HT-29 (cell line): Measurements from ENCODE around the gene SPACA7. TPM values are rescaled to one million over a fixed set of nuclear protein-coding genes. Genes with fewer than 3 reads are reported as not detected.

Source experiments
- DNase-seq: peaks from one replicate; pipeline ENCODE4 v3.0.0-alpha.2; 2015; ENCODE audit warnings: low spot score
- total RNA-seq: library from RNA; depleted of rRNA; stranded (reverse); fragments of >200 nt; shearing (Covaris generic); gene quantifications from 2 replicates; pipeline ENCODE4 v1.2.3, GENCODE V29; 2014; rRNA removed

The SPACA7 gene
- total RNA-seq, result not detected in 2 replicates

- DNase-seq, result no peak
Observed at GRCh38 chr13:112376050-112376681, at the start of gene SPACA7. Gene SPACA7, plus strand, starts transcription at chr13:112376355. Its CDS starts 31 bp downstream, at chr13:112376386.

DNA sequence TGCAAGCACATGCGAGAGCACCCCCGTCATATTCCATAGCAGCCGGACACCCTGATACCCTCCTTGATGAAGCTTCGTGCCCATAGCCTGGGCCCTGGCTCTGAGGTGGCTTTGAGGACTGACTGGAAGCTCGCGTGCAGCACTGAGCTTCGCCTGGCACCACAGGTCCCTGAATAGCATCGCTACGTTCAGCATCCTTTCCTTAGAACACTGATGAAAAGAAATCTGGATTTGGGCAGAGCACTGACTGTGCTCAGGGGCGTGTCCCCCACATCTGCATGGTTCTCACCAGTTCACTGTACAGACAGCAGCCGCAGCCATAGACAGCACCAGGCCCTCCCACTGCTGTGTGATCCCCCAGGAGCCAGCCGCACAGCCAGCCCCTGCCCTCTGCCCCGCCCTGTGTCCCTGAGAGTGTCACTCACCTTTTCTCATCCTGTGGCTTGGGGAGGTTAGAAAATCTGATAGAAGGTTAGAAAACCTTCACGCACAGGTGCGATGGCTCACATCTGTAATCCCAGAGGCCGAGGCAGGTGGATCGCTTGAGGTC lies 49.3 kb upstream of the SPACA7 start:
- no peak for DNase-seq

- no peak for DNase-seq
Observed at GRCh38 chr13:112328936-112329335, 47.2 kb upstream of the SPACA7 start.

DNA sequence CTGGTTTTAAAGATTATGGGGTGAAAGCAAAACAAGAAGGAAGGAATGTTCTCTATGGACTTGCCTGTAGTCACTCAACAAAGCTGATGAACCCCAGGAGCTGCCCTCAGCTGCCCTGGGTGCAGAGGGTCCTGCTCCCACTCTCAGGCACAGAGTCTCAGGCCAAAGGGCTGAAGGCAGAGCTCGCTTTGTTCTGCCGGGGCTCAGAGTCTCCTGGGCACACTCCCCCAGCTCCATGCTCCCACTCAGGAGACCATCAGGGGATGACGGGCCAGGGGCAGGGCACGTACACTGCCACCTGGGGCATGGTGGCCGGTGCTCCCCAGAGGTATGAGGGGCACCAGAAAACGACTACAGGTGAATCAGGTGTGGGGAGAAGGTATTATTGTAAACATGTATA lies 46.8 kb upstream of the SPACA7 start:
- DNase-seq, result no peak

GRCh38 chr13:112330066-112330465 lies 46.1 kb upstream of the SPACA7 start:
- no peak for DNase-seq

DNA sequence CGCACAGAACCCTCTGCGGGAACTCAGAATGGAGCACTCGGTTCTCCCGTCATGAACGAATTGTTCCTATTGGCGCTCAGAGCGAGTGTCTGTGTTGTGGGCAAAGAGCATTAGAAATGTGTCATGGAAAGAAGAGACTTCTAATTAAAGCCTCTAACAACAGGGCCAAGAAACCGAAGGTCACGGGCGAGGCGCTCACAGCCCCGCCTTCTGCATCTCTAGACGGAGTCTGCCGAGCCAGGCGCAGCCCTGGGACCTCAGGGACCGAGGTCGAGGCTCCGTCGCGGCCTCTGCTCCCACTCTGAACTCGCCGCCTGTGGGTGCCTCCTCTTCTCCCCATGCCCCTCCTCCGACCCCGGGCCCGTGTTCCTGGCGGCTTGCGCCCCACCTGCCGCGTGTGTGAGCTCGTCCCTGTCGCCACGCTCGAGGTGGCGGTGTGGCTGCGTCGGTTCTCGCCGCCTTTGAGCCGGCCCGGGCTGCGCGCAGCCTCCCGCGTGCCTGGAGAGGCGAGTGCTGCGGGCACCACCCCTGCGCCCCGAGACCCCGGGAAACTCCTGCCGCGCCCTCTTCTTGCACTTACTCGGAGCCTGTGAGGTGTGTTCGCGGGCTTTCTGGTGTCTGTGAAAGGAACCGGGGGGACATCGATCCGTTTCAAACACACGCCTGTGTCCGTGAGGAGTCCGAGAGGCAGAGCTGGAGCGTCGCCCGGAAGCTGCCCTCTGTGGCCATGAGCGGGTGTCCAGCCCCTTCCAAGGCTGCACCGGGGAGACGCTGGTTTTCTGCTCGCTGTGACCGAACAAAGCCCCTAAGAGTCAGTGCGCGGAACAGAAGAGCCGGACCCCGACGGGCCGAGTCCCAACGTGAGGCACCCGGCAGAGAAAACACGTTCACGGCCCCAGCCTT lies 45.4 kb upstream of the SPACA7 start:
- no peak for DNase-seq

- DNase-seq, result no peak
Observed at GRCh38 chr13:112331675-112332074, 44.5 kb upstream of the SPACA7 start.

DNA sequence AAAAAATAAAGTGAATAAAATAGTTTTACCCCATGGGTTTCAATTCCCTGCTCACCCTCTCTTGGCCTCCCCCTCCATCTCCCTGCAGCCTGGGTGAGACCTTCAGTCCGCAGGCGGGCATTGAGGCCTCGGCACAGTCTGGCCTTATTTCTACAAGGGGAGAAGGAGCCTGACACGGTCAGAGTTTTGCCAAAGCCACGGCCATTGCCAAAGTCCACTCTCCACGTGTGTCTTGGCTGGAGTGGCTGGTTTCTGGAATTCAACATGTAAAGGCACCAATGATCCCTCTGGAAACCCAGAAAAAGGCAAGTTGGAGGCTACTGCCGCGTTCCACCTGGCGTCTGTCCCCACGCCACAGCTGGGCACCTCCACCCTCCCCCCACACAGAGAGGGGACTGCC lies 43.4 kb upstream of the SPACA7 start:
- no peak for DNase-seq

- peak; percentile 39 for DNase-seq
Observed at GRCh38 chr13:112333756-112334543, 42.2 kb upstream of the SPACA7 start.

GRCh38 chr13:112335135-112335534 lies 41.0 kb upstream of the SPACA7 start:
- DNase-seq, result no peak

DNA sequence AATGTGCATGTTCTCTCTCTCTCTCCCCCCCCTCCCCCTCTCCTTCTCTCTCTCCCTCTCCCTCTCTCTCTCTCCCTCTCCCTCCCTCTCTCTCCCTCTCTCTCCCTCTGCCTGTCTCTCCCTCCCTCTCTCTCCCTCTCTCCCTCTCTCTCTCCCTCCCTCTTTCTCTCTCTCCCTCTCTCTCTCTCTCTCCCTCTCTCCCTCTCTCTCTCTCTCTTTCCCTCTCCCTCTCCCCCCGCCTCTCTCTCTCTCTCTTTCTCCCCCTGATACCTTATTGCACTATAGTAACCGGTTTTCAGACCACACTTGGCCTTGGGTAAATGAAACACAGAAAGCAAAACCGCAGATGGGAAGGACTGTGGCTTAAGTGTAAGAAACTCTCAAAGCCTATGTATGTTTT lies 34.7 kb upstream of the SPACA7 start:
- no peak for DNase-seq

- DNase-seq, result no peak
Observed at GRCh38 chr13:112341976-112342735, 34.0 kb upstream of the SPACA7 start.

DNA sequence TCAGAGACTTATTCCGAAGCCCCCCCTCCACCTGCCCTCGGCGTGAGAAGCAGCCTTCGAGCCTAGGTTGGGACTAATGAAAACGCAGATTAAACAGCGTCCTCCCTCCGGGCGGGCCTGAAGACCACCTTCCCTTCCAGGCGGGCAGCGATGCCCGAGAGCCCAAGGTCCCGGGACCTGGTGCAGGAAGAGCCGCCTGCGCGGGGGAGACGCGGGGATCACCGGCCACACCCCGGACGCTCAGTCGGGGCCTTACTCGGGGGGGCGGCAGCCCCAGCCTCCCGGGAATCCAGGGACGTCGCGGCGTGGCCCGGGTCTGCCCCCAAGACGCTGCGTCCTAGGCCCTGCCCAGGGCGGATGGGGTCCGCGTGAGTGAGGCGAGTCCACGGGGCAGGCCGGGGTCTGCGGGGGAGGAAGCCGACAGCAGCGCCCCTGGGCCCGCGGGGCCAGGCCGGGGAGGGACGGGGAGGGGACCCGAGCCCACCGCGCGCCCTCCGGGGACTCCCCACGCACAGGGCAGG lies 33.3 kb upstream of the SPACA7 start:
- no peak for DNase-seq

GRCh38 chr13:112343591-112343990 lies 32.6 kb upstream of the SPACA7 start:
- no peak for DNase-seq

- DNase-seq, result no peak
Observed at GRCh38 chr13:112345826-112346172, 30.4 kb upstream of the SPACA7 start.

DNA sequence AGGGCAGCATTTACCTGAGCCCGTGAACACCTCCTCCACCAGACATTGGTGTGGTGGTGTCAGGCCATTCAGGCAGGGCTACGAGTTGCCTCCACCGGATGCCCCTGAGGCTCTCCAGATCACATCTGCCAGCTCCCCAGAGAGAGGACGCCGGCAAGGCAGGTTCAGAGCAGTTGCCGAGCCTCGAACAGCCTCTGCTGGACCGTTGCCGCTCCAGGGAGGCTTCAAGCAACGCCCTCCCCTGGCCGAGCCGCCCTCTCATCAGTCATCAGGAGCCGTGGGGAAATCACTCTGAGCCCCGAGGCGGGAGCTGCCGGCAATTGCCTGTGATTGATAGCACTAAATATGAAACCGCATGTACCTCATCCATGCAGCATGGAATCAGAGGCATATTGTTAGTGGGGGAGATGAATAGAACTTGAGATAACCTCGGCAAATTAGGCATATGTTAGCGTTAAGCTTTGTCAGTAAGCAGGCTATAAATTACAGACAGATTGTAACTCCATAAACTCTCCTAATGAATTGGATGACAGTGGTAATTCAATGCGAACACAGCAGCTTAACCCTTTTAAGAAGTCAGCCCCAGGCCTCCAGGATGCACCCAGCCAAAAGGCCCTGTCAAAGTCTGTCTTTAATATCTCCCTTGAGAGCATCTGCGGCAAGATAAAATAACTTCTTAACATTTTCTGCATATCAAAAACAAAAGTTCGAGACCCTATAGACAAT lies 29.8 kb upstream of the SPACA7 start:
- no peak for DNase-seq

DNA sequence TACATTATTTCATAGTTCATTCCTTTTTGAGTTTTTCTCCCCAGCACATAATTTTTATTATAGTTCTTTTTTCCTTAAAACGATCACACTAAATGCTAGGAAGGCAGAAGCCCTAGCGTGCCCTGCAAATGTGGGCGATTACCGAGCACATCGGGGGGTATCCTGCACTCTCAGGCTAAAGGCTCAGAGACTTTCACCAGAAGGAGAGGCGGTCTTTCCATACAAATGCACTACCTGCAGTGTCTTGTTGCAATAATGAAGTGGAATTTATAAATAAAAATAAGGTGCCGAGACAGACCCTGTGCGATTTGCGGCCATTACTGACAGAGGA lies 29.3 kb upstream of the SPACA7 start:
- DNase-seq, result no peak

DNA sequence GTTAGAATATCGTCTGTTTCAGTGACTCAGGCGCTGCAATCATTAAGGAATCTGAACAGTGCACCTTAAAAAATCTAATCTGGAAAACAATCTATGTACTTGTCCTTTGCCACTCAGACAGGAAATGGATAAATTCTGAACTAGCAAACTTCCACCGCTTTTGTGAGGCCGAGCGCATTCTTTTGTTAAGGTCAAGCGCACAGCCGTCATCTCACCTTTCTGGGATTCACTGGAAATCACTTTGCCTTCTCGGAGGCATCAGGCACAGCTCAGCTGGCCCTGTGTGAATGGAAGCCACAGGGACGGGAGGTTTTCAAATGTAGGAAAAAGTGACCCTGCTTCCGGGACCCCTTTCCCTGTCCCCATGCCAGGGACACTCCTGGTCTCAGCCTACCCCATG lies 28.2 kb upstream of the SPACA7 start:
- no peak for DNase-seq

GRCh38 chr13:112348642-112349345 lies 27.4 kb upstream of the SPACA7 start:
- no peak for DNase-seq

- no peak for DNase-seq
Observed at GRCh38 chr13:112349681-112350080, 26.5 kb upstream of the SPACA7 start.
